A549 (cell line): ENCODE results near the gene RNF133. TPM values are rescaled to one million over a fixed set of nuclear protein-coding genes. Genes with fewer than 3 reads are reported as not detected.

Experiments used
- ATAC-seq, 2 experiments: fragments of 200-7000 bp in 1 of 2; fragments of >200 bp in 1 of 2; cut with Nextera tagmentation in 1 of 2; cut with Tn5 transposase in 1 of 2; 3 replicates each; pipeline versions ENCODE4 v1.8.0 to v1.9.1; 2018 to 2020; ENCODE audit warnings: mild to moderate bottlenecking in 1 of 2, moderate library complexity in 1 of 2
- CTCF ChIA-PET: fragments of 300-600 bp; sonication (Branson Sonifier 250); formaldehyde crosslinking; extraction: SDS; loops from one replicate; lab custom pipeline; 2021; ENCODE audit warnings: antibody characterized with exemption, inconsistent platforms; lab: Yijun Ruan, JAX
- POLR2A ChIA-PET: fragments of 350-600 bp; formaldehyde crosslinking; extraction: SDS; loops from one replicate; lab custom pipeline; 2021; ENCODE audit warnings: antibody characterized with exemption, inconsistent platforms; lab: Yijun Ruan, JAX
- DNase-seq, 2 experiments: peaks; one replicate each; pipeline versions ENCODE4 v3.0.0 to v3.0.0-alpha.2; 2011 to 2016; ENCODE audit warnings: low read depth in 1 of 2, low spot score in 1 of 2
- FAIRE-seq: peaks from 2 replicates; lab custom pipeline; 2011; peaks lifted over from hg19 to GRCh38; lab: Jason Lieb, UNC
- H3K27ac ChIP-seq, 2 experiments: fragments of >200 bp; sonication (Bioruptor Twin); formaldehyde crosslinking; 3 replicates each; pipeline ENCODE4 v1.5.1; 2016 to 2017
- H3K4me1 ChIP-seq: fragments of >200 bp; sonication (Bioruptor Twin); formaldehyde crosslinking; 3 replicates; pipeline ENCODE4 v1.6.1; 2016
- H3K4me2 ChIP-seq: fragments of >200 bp; sonication (Bioruptor Twin); formaldehyde crosslinking; 3 replicates; pipeline ENCODE4 v1.6.1; 2016
- H3K4me3 ChIP-seq: fragments of >200 bp; sonication (Bioruptor Twin); formaldehyde crosslinking; 3 replicates; pipeline ENCODE4 v1.5.1; 2016
- H3K9me3 ChIP-seq: fragments of >200 bp; sonication (Bioruptor Twin); formaldehyde crosslinking; 3 replicates; pipeline ENCODE4 v1.6.1; 2016
- CHD2 ChIP-seq: fragments of 150-350 bp; IDR thresholded peaks from 2 replicates; pipeline ENCODE4 v1.6.1; 2014; ENCODE audit warnings: low read length; ENCODE audit not compliant: partially characterized antibody
- CHD4 ChIP-seq: fragments of 200-600 bp; sonication (generic); IDR thresholded peaks from 2 replicates; pipeline ENCODE4 v1.6.1; 2016; ENCODE audit warnings: antibody characterized with exemption, mild to moderate bottlenecking, borderline replicate concordance
- CTCF ChIP-seq: fragments of >200 bp; sonication (Bioruptor Twin); formaldehyde crosslinking; IDR thresholded peaks from 3 replicates; pipeline ENCODE4 v1.5.1; 2016
- E2F6 ChIP-seq: IDR thresholded peaks from 2 replicates; pipeline ENCODE4 v1.6.1; 2012; ENCODE audit warnings: low read depth, borderline replicate concordance
- EHF ChIP-seq: fragments of 250-450 bp; sonication (Bioruptor Pico); IDR thresholded peaks from 2 replicates; pipeline ENCODE4 v1.5.0; 2020; ENCODE audit warnings: mild to moderate bottlenecking
- EHMT2 ChIP-seq: fragments of 200-600 bp; sonication (generic); IDR thresholded peaks from 2 replicates; pipeline ENCODE4 v1.6.1; 2016; ENCODE audit warnings: antibody characterized with exemption, low read depth, mild to moderate bottlenecking, moderate library complexity
- FOSB ChIP-seq: fragments of 250-450 bp; sonication (Bioruptor Pico); IDR thresholded peaks from 2 replicates; pipeline ENCODE4 v1.5.0; 2020; ENCODE audit warnings: mild to moderate bottlenecking, moderate library complexity
- HDAC2 ChIP-seq: fragments of 200-600 bp; sonication (generic); IDR thresholded peaks from 2 replicates; pipeline ENCODE4 v1.6.1; 2016
- HOXA7 ChIP-seq: fragments of 250-450 bp; sonication (Bioruptor Pico); IDR thresholded peaks from 2 replicates; pipeline ENCODE4 v1.5.0; 2020; ENCODE audit warnings: mild to moderate bottlenecking, moderate library complexity
- HOXB13 ChIP-seq: fragments of 250-450 bp; sonication (Bioruptor Pico); IDR thresholded peaks from 2 replicates; pipeline ENCODE4 v1.5.0; 2020; ENCODE audit warnings: low read depth, mild to moderate bottlenecking, moderate library complexity
- JUN ChIP-seq, 2 experiments: fragments of >200 bp; sonication (Bioruptor Twin); formaldehyde crosslinking; IDR thresholded peaks; 2 replicates in 1 of 2; 3 replicates in 1 of 2; pipeline ENCODE4 v1.6.1; 2016 to 2017
- KDM1A ChIP-seq: fragments of 200-600 bp; sonication (generic); IDR thresholded peaks from 2 replicates; pipeline ENCODE4 v1.6.1; 2016; ENCODE audit warnings: low read depth, mild to moderate bottlenecking
- KDM5A ChIP-seq: fragments of 200-600 bp; sonication (generic); IDR thresholded peaks from 2 replicates; pipeline ENCODE4 v1.6.1; 2016; ENCODE audit warnings: antibody characterized with exemption, mild to moderate bottlenecking
- MAFK ChIP-seq: fragments of 450-650 bp; IDR thresholded peaks from 2 replicates; pipeline ENCODE4 v1.6.1; 2014; ENCODE audit not compliant: partially characterized antibody
- MAZ ChIP-seq: fragments of 150-350 bp; IDR thresholded peaks from 2 replicates; pipeline ENCODE4 v1.6.1; 2014; ENCODE audit warnings: antibody characterized with exemption, low read depth, low read length, borderline replicate concordance
- MYC ChIP-seq: IDR thresholded peaks from 2 replicates; pipeline ENCODE4 v1.6.1; 2012; ENCODE audit warnings: mild to moderate bottlenecking, inconsistent platforms, low read length, improper control_type of control experiment, borderline replicate concordance
- NFE2L2 ChIP-seq: fragments of 150-350 bp; conservative IDR thresholded peaks from 2 replicates; pipeline ENCODE4 v1.6.1; 2014; ENCODE audit warnings: low read length
- NPAS2 ChIP-seq: fragments of 250-450 bp; sonication (Bioruptor Pico); IDR thresholded peaks from 2 replicates; pipeline ENCODE4 v1.8.0; 2022; ENCODE audit warnings: mild to moderate bottlenecking, moderate library complexity, borderline replicate concordance
- NR3C1 ChIP-seq: fragments of >200 bp; sonication (Bioruptor Twin); formaldehyde crosslinking; IDR thresholded peaks from 3 replicates; pipeline ENCODE4 v1.6.1; 2017
- PHF8 ChIP-seq: fragments of 200-600 bp; sonication (generic); IDR thresholded peaks from 2 replicates; pipeline ENCODE4 v1.6.1; 2016; ENCODE audit warnings: low read depth, mild to moderate bottlenecking, antibody characterized with exemption, moderate library complexity, borderline replicate concordance
- POLR2AphosphoS2 ChIP-seq: conservative IDR thresholded peaks from 2 replicates; pipeline ENCODE4 v1.6.1; 2012; ENCODE audit warnings: low read length, improper control_type of control experiment, inconsistent platforms
- RAD21 ChIP-seq, 2 experiments: fragments of >200 bp in 1 of 2; sonication (Bioruptor Twin) in 1 of 2; formaldehyde crosslinking in 1 of 2; IDR thresholded peaks in 1 of 2; conservative IDR thresholded peaks in 1 of 2; 2 replicates in 1 of 2; 3 replicates in 1 of 2; pipeline ENCODE4 v1.6.1; 2012 to 2018; ENCODE audit warnings: inconsistent platforms in 1 of 2
- RCOR1 ChIP-seq: fragments of 150-350 bp; IDR thresholded peaks from 2 replicates; pipeline ENCODE4 v1.6.1; 2014; ENCODE audit warnings: antibody characterized with exemption, low read length, low read depth
- RFX5 ChIP-seq: fragments of 450-650 bp; IDR thresholded peaks from 2 replicates; pipeline ENCODE4 v1.7.1; 2014; ENCODE audit warnings: antibody characterized with exemption, mild to moderate bottlenecking, moderate library complexity
- RNF2 ChIP-seq: fragments of 200-600 bp; sonication (generic); IDR thresholded peaks from 2 replicates; pipeline ENCODE4 v1.6.1; 2016; ENCODE audit warnings: low read depth, mild to moderate bottlenecking, antibody characterized with exemption, moderate library complexity, borderline replicate concordance
- ZNF302 ChIP-seq: fragments of 250-450 bp; sonication (Bioruptor Pico); IDR thresholded peaks from 2 replicates; pipeline ENCODE4 v1.9.0; 2021; ENCODE audit warnings: inconsistent platforms, mild to moderate bottlenecking, moderate library complexity
- WGBS: methylation state at CpG from one replicate; pipeline ENCODE4 v1.1.6; 2017; ENCODE audit errors: missing lambda C conversion rate; 5-methylcytosine and 5-hydroxymethylcytosine counted together
- polyA plus RNA-seq, 4 experiments: library from polyadenylated mRNA; depleted of rRNA in 3 of 4; stranded (reverse); fragments of >200 nt; fragmentation: RNase III in 1 of 4; extraction: RNeasy Plus Mini Kit Qiagen cat#74134 plus additional on column Dnase treatment in 1 of 4; gene quantifications; 2 replicates in 3 of 4; 3 replicates in 1 of 4; pipeline ENCODE4 v1.2.3, GENCODE V29; 2011 to 2017
- TF ChIP-seq, protein P1 (sequence below): fragments of 150-350 bp; IDR thresholded peaks from 2 replicates; pipeline ENCODE4 v1.6.1; 2014; ENCODE audit warnings: low read depth, mild to moderate bottlenecking, low read length

Gene RNF133
- polyA plus RNA-seq, 2 of the 4 experiments (the other 2 are of a cell fraction) = not detected

GRCh38 chr7:122694697-122695096 is 4.2 kb downstream of the RNF133 start:
- POLR2A ChIA-PET = no interaction called here
- no peak overlapping the region for H3K27ac ChIP-seq
- TF ChIP-seq MAZ = no peak
- no peak for TF ChIP-seq HOXB13
- no peak for TF ChIP-seq HDAC2
- TF ChIP-seq NPAS2 (CRISPR knock-in tag) = no peak
- no peak for TF ChIP-seq CTCF
- no peak for TF ChIP-seq KDM1A
- TF ChIP-seq RNF2 = no peak
- TF ChIP-seq FOSB (CRISPR knock-in tag) = no peak
- TF ChIP-seq NR3C1 = no peak
- no peak for TF ChIP-seq RAD21 (conservative IDR thresholded peaks at IDR 0.05 in 1 of 2, IDR thresholded peaks at IDR 0.05 in 1 of 2)
- TF ChIP-seq POLR2AphosphoS2 = no peak
- TF ChIP-seq RFX5 = no peak
- WGBS = 0% methylated on average over 2 of the region's 2 CpGs
- DNase-seq = no peak
- no peaks in the 10 kb centered on the region for H3K4me1 ChIP-seq
- CTCF ChIA-PET = no interaction called here
- H3K4me3 ChIP-seq = no peak overlapping the region
- no peak for ATAC-seq
- no peak for FAIRE-seq
- H3K4me2 ChIP-seq = no peak overlapping the region
- no peaks in the 10 kb centered on the region for H3K9me3 ChIP-seq

DNA sequence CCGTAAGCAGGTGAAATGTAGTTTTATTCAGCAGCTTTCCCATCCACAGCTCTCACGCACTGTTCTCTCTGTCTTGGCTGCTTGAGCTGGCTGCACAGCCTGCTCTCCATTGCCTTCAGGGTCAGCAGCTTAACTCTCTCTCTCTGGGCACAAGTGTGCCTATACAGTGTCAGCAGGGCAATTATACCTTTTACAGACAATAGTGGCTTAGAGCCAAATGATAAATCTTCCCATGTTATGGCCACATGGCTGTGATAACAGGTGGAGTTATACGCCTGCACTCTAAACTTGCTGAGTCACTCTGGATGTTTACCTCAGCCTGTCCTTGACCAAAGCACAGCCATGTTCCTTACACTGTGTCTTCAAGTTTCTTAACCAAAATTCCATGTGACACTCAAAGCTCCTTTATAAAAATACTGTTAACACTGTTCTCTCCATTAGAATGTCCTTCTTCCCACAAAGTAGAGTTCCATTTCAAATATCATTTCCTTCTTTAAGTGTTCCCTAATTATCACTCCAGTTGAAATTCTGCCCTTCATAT is 6.1 kb downstream of the RNF133 start:
- H3K4me3 ChIP-seq = no peak overlapping the region
- 76% methylated on average over 3 of the region's 3 CpGs for WGBS
- H3K27ac ChIP-seq = no peak overlapping the region
- H3K4me2 ChIP-seq = no peak overlapping the region
- no peak for ATAC-seq
- ChIA-PET CTCF (no interaction called here), POLR2A (no interaction called here)
- H3K9me3 ChIP-seq = no peaks in the 10 kb centered on the region
- no peak for TF ChIP-seq KDM1A
- TF ChIP-seq ZNF302 = no peak
- TF ChIP-seq PHF8 = no peak
- TF ChIP-seq E2F6 = no peak
- no peak for TF ChIP-seq MAZ
- no peak for TF ChIP-seq FOSB (CRISPR knock-in tag)
- TF ChIP-seq NPAS2 (CRISPR knock-in tag) = no peak
- no peak for TF ChIP-seq EHMT2
- no peak for TF ChIP-seq POLR2AphosphoS2
- TF ChIP-seq NFE2L2 = peak; percentile 50; the same call in 1 of the 2 replicates
- no peak for TF ChIP-seq RCOR1
- TF ChIP-seq RNF2 = no peak
- no peak for TF ChIP-seq CHD2
- peak; percentile 36; the same call in 1 of the 2 replicates for TF ChIP-seq HOXB13
- TF ChIP-seq MYC = no peak
- no peak for TF ChIP-seq HOXA7 (CRISPR knock-in tag)
- TF ChIP-seq KDM5A = no peak
- no peak for TF ChIP-seq CHD4
- no peak for TF ChIP-seq JUN (IDR thresholded peaks at IDR 0.05)
- no peak for TF ChIP-seq CTCF
- peak; percentile 59 for TF ChIP-seq MAFK
- TF ChIP-seq, protein P1, sequence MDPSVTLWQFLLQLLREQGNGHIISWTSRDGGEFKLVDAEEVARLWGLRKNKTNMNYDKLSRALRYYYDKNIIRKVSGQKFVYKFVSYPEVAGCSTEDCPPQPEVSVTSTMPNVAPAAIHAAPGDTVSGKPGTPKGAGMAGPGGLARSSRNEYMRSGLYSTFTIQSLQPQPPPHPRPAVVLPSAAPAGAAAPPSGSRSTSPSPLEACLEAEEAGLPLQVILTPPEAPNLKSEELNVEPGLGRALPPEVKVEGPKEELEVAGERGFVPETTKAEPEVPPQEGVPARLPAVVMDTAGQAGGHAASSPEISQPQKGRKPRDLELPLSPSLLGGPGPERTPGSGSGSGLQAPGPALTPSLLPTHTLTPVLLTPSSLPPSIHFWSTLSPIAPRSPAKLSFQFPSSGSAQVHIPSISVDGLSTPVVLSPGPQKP = no peak
- TF ChIP-seq EHF (CRISPR knock-in tag) = no peak
- FAIRE-seq = no peak
- H3K4me1 ChIP-seq = no peaks in the 10 kb centered on the region
- DNase-seq = peak in 1 of 2 experiments; percentile 9
